GM23338 (cell line): ENCODE results near the gene RAB12. TPM values are rescaled to one million over a fixed set of nuclear protein-coding genes. Genes with fewer than 3 reads are reported as not detected.
A peak's percentile ranks its signal among the peaks of the same experiment; 100 is the strongest.

ENCODE experiments used
- ATAC-seq: fragments of 200-7000 bp; cut with Tn5 transposase; 3 replicates; pipeline ENCODE4 v1.9.1; 2020
- DNase-seq: peaks from one replicate; pipeline ENCODE4 v3.0.0-alpha.2; 2015; ENCODE audit warnings: low spot score
- H2AFZ ChIP-seq: fragments of 200-600 bp; sonication (generic); 2 replicates; pipeline ENCODE4 v1.8.0; 2016; ENCODE audit warnings: antibody characterized with exemption, mild to moderate bottlenecking, moderate library complexity
- H3F3A ChIP-seq: fragments of 200-600 bp; sonication (generic); replicated peaks from 2 replicates; pipeline ENCODE4 v1.8.0; 2017; ENCODE audit warnings: antibody characterized with exemption, mixed run types, low read depth
- H3K27ac ChIP-seq: fragments of 200-600 bp; sonication (generic); 2 replicates; pipeline ENCODE4 v1.6.1; 2016; ENCODE audit warnings: low read depth
- H3K27me3 ChIP-seq: fragments of 200-600 bp; sonication (generic); 2 replicates; pipeline ENCODE4 v1.8.0; 2016; ENCODE audit warnings: mild to moderate bottlenecking, mixed run types, moderate library complexity; ENCODE audit not compliant: insufficient read depth
- H3K36me3 ChIP-seq: fragments of 200-600 bp; sonication (generic); 2 replicates; pipeline ENCODE4 v1.8.0; 2016; ENCODE audit warnings: mild to moderate bottlenecking; ENCODE audit not compliant: insufficient read depth
- H3K4me1 ChIP-seq: fragments of 200-600 bp; sonication (generic); 2 replicates; pipeline ENCODE4 v1.8.0; 2016; ENCODE audit warnings: mild to moderate bottlenecking, moderate library complexity; ENCODE audit not compliant: insufficient read depth
- H3K4me2 ChIP-seq: fragments of 200-600 bp; sonication (generic); 2 replicates; pipeline ENCODE4 v1.7.1; 2017; ENCODE audit warnings: mixed run types
- H3K4me3 ChIP-seq: fragments of 200-600 bp; sonication (generic); 2 replicates; pipeline ENCODE4 v1.6.1; 2016; ENCODE audit warnings: mixed run types
- H3K79me2 ChIP-seq: fragments of 200-600 bp; sonication (generic); replicated peaks from 2 replicates; pipeline ENCODE4 v1.8.0; 2017; ENCODE audit warnings: mild to moderate bottlenecking; ENCODE audit not compliant: insufficient read depth
- H3K9me2 ChIP-seq: fragments of 200-600 bp; sonication (generic); 2 replicates; pipeline ENCODE4 v1.8.0; 2017; ENCODE audit not compliant: insufficient read depth
- H4K20me1 ChIP-seq: fragments of 200-600 bp; sonication (generic); replicated peaks from 2 replicates; pipeline ENCODE4 v1.8.0; 2017; ENCODE audit warnings: mild to moderate bottlenecking; ENCODE audit not compliant: insufficient read depth
- H3K27ac Mint-ChIP-seq: 2 replicates; pipeline ENCODE4 v1.8.0; 2020; ENCODE audit warnings: inconsistent platforms, mild to moderate bottlenecking, moderate library complexity, mixed read lengths
- H3K27me3 Mint-ChIP-seq: 3 replicates; pipeline ENCODE4 v1.8.0; 2022; ENCODE audit warnings: low read depth, mild to moderate bottlenecking, moderate library complexity, mixed read lengths, inconsistent platforms; ENCODE audit not compliant: insufficient read depth, poor library complexity
- H3K36me3 Mint-ChIP-seq: 3 replicates; pipeline ENCODE4 v1.8.0; 2021; ENCODE audit warnings: low read depth, mild to moderate bottlenecking, inconsistent platforms, moderate library complexity, mixed read lengths
- H3K4me1 Mint-ChIP-seq: 3 replicates; pipeline ENCODE4 v1.8.0; 2020; ENCODE audit warnings: mild to moderate bottlenecking, inconsistent platforms, mixed read lengths
- H3K4me3 Mint-ChIP-seq: 3 replicates; pipeline ENCODE4 v1.8.0; 2021; ENCODE audit warnings: moderate library complexity, mild to moderate bottlenecking, inconsistent platforms, mixed read lengths
- H3K9me3 Mint-ChIP-seq: 3 replicates; pipeline ENCODE4 v1.8.0; 2020; ENCODE audit warnings: moderate library complexity, mild to moderate bottlenecking, inconsistent platforms, mixed read lengths
- CREB1 ChIP-seq: fragments of 250-450 bp; sonication (Bioruptor Pico); IDR thresholded peaks from 2 replicates; pipeline ENCODE4 v1.5.0; 2020; ENCODE audit warnings: low read depth, mild to moderate bottlenecking, moderate library complexity
- CTCF ChIP-seq, 2 experiments: fragments of 200-600 bp in 1 of 2; sonication (generic) in 1 of 2; conservative IDR thresholded peaks; 2 replicates each; pipeline versions ENCODE4 v1.5.1 to v1.6.1; 2016 to 2017; ENCODE audit warnings: antibody characterized with exemption in 2 of 2, low read depth in 2 of 2, mild to moderate bottlenecking in 2 of 2, moderate library complexity in 1 of 2
- EZH2 ChIP-seq: fragments of 200-600 bp; sonication (generic); IDR thresholded peaks from one replicate; pipeline ENCODE4 v1.8.0; 2017; ENCODE audit warnings: antibody characterized with exemption, mild to moderate bottlenecking, low read depth; ENCODE audit not compliant: unreplicated experiment
- EZH2phosphoT487 ChIP-seq: fragments of 200-600 bp; sonication (generic); IDR thresholded peaks from one replicate; pipeline ENCODE4 v1.8.1; 2018; ENCODE audit warnings: antibody characterized with exemption; ENCODE audit not compliant: unreplicated experiment
- JUNB ChIP-seq: IDR thresholded peaks from one replicate; pipeline ENCODE4 v1.6.1; 2016; ENCODE audit warnings: antibody characterized with exemption; ENCODE audit not compliant: unreplicated experiment
- NANOG ChIP-seq: IDR thresholded peaks from 2 replicates; pipeline ENCODE4 v1.6.1; 2016; ENCODE audit warnings: antibody characterized with exemption, borderline replicate concordance
- REST ChIP-seq: IDR thresholded peaks from one replicate; pipeline ENCODE4 v1.6.1; 2018; ENCODE audit warnings: antibody characterized with exemption; ENCODE audit not compliant: unreplicated experiment
- ZNF114 ChIP-seq: fragments of 250-450 bp; sonication (Bioruptor Pico); IDR thresholded peaks from 2 replicates; pipeline ENCODE4 v1.5.0; 2020; ENCODE audit warnings: mild to moderate bottlenecking, moderate library complexity
- polyA plus RNA-seq: library from polyadenylated mRNA; unstranded; fragments of >200 nt; fragmentation: Nextera tagmentation; extraction: Ambion mirVana; gene quantifications from 2 replicates; pipeline ENCODE4 v1.2.1, GENCODE V29; 2016
- total RNA-seq: library from RNA; depleted of rRNA; stranded (reverse); fragments of >200 nt; shearing (Covaris generic); gene quantifications from 2 replicates; pipeline ENCODE4 v1.2.3, GENCODE V29; 2014

Gene RAB12
- total and polyA plus RNA-seq, 2 experiments from 2014 or later = 16.7 to 80.4 TPM

- TF ChIP-seq REST = no peak
- TF ChIP-seq ZNF114 (CRISPR knock-in tag) = no peak
- TF ChIP-seq EZH2 = no peak
- no peak for TF ChIP-seq CREB1 (CRISPR knock-in tag)
Measured at GRCh38 chr18:8625461-8626092, 16.3 kb downstream of the RAB12 start (continued).

- peaks cover 84% of the 10 kb centered on the region for H3K4me1 ChIP-seq
- peak overlapping the region; percentile 14; the same call in 1 of the 2 replicates for H3K4me2 ChIP-seq
- H3F3A ChIP-seq = no peaks in the 10 kb centered on the region; the same call in 1 of the 2 replicates
- no peak for DNase-seq
- no peak overlapping the region for H2AFZ ChIP-seq
- H3K9me2 ChIP-seq = no peaks in the 10 kb centered on the region
- H3K27me3 Mint-ChIP-seq = peaks cover 3% of the 10 kb centered on the region
- H3K27ac ChIP-seq = peak overlapping the region; percentile 29; the same call in 1 of the 2 replicates
- ATAC-seq = no peak
- no peaks in the 10 kb centered on the region for H3K36me3 ChIP-seq
- H3K9me3 Mint-ChIP-seq = no peaks in the 10 kb centered on the region
- peaks cover 91% of the 10 kb centered on the region for H3K4me1 Mint-ChIP-seq
- H3K4me3 ChIP-seq = no peak overlapping the region
- H3K36me3 Mint-ChIP-seq = peaks cover 64% of the 10 kb centered on the region
- peaks cover 89% of the 10 kb centered on the region for H3K79me2 ChIP-seq
- H3K27ac Mint-ChIP-seq = peak overlapping the region; percentile 94
- no peaks in the 10 kb centered on the region for H4K20me1 ChIP-seq
- no peaks in the 10 kb centered on the region for H3K27me3 ChIP-seq
- H3K4me3 Mint-ChIP-seq = no peak overlapping the region
- no peak for TF ChIP-seq CREB1 (CRISPR knock-in tag)
- TF ChIP-seq EZH2phosphoT487 = no peak
- no peak for TF ChIP-seq ZNF114 (CRISPR knock-in tag)
- no peak for TF ChIP-seq NANOG
- TF ChIP-seq CTCF (conservative IDR thresholded peaks at IDR 0.05; ENCODE audit: low read depth in 2 of 2) = no peak
- TF ChIP-seq REST = no peak
- no peak for TF ChIP-seq JUNB
Measured at GRCh38 chr18:8626414-8627106, 17.3 kb downstream of the RAB12 start.
